ENCODE data around the gene GINS3. TPM values are rescaled to one million over a fixed set of nuclear protein-coding genes. Genes with fewer than 3 reads are reported as not detected.
"Not testable (repeated sequence)": the region's sequence is repeated elsewhere in the genome, so short reads cannot be mapped to it uniquely, and the experiment has no call there.

GINS3 gene
- total RNA-seq, 1 experiment from 2014 or later, result 22.0 TPM

- Histone ChIP-seq H3K9me3 (ENCODE audit: low read depth, low read length, poor library complexity, severe bottlenecking) (no peaks in the 10 kb centered on the region), H3K4me1 (ENCODE audit: insufficient read depth, low read length, poor library complexity, severe bottlenecking) (no peaks in the 10 kb centered on the region), H3K36me3 (ENCODE audit: insufficient read depth, low read length, poor library complexity, severe bottlenecking) (no peaks in the 10 kb centered on the region), H3K27ac (ENCODE audit: low read depth, low read length, poor library complexity, severe bottlenecking) (no peak overlapping the region), H3K27me3 (replicated peaks; ENCODE audit: insufficient read depth, low read depth, low read length, poor library complexity) (no peaks in the 10 kb centered on the region), H3K4me3 (ENCODE audit: low read depth, low read length, poor library complexity, severe bottlenecking) (no peak overlapping the region)
- intact Hi-C loops (cut with micrococcal nuclease; ENCODE audit: unreplicated experiment), result no loop called here
- ChIA-PET POLR2A (ENCODE audit: low non-redundant PET) (no interaction called here), CTCF (no interaction called here)
- no peak for DNase-seq (ENCODE audit: low spot score)
- no TSS peak for BruUV-seq (replicated peaks)
- TF ChIP-seq CTCF (conservative IDR thresholded peaks at IDR 0.05; ENCODE audit: low read depth, low read length) (no peak), EZH2 (IDR thresholded peaks at IDR 0.05; ENCODE audit: borderline replicate concordance, low read depth, low read length, poor library complexity, severe bottlenecking) (no peak)
Measured at GRCh38 chr16:58413359-58413758, 21.1 kb downstream of the GINS3 start.

- Histone ChIP-seq H3K4me3 (ENCODE audit: low read depth, low read length, poor library complexity, severe bottlenecking) (no peak overlapping the region), H3K9me3 (ENCODE audit: low read depth, low read length, poor library complexity, severe bottlenecking) (no peaks in the 10 kb centered on the region), H3K36me3 (ENCODE audit: insufficient read depth, low read length, poor library complexity, severe bottlenecking) (no peaks in the 10 kb centered on the region), H3K27me3 (replicated peaks; ENCODE audit: insufficient read depth, low read depth, low read length, poor library complexity) (no peaks in the 10 kb centered on the region), H3K27ac (ENCODE audit: low read depth, low read length, poor library complexity, severe bottlenecking) (no peak overlapping the region), H3K4me1 (ENCODE audit: insufficient read depth, low read length, poor library complexity, severe bottlenecking) (no peaks in the 10 kb centered on the region)
- DNase-seq (ENCODE audit: low spot score), result no peak
- ChIA-PET CTCF (no interaction called here), POLR2A (ENCODE audit: low non-redundant PET) (no interaction called here)
- BruUV-seq (replicated peaks), result no TSS peak
- no peak for TF ChIP-seq CTCF (conservative IDR thresholded peaks at IDR 0.05; ENCODE audit: low read depth, low read length)
- TF ChIP-seq EZH2 (IDR thresholded peaks at IDR 0.05; ENCODE audit: borderline replicate concordance, low read depth, low read length, poor library complexity, severe bottlenecking), result no peak
- intact Hi-C loops (cut with micrococcal nuclease; ENCODE audit: unreplicated experiment), result no loop called here
Measured at GRCh38 chr16:58415003-58415402, 22.7 kb downstream of the GINS3 start.

GRCh38 chr16:58415961-58416360 is 23.7 kb downstream of the GINS3 start:
- H3K4me3 ChIP-seq (ENCODE audit: low read depth, low read length, poor library complexity, severe bottlenecking); H3K27me3 ChIP-seq (replicated peaks; ENCODE audit: insufficient read depth, low read depth, low read length, poor library complexity); H3K9me3 ChIP-seq (ENCODE audit: low read depth, low read length, poor library complexity, severe bottlenecking); POLR2A ChIA-PET (ENCODE audit: low non-redundant PET); H3K36me3 ChIP-seq (ENCODE audit: insufficient read depth, low read length, poor library complexity, severe bottlenecking); H3K27ac ChIP-seq (ENCODE audit: low read depth, low read length, poor library complexity, severe bottlenecking); BruUV-seq (replicated peaks); H3K4me1 ChIP-seq (ENCODE audit: insufficient read depth, low read length, poor library complexity, severe bottlenecking); intact Hi-C loops (cut with micrococcal nuclease; ENCODE audit: unreplicated experiment); CTCF ChIA-PET; DNase-seq (ENCODE audit: low spot score): not testable (repeated sequence)

- Histone ChIP-seq H3K4me1 (ENCODE audit: insufficient read depth, low read length, poor library complexity, severe bottlenecking) (no peaks in the 10 kb centered on the region), H3K27me3 (replicated peaks; ENCODE audit: insufficient read depth, low read depth, low read length, poor library complexity) (no peaks in the 10 kb centered on the region), H3K36me3 (ENCODE audit: insufficient read depth, low read length, poor library complexity, severe bottlenecking) (no peaks in the 10 kb centered on the region), H3K4me3 (ENCODE audit: low read depth, low read length, poor library complexity, severe bottlenecking) (no peak overlapping the region), H3K9me3 (ENCODE audit: low read depth, low read length, poor library complexity, severe bottlenecking) (no peaks in the 10 kb centered on the region), H3K27ac (ENCODE audit: low read depth, low read length, poor library complexity, severe bottlenecking) (no peak overlapping the region)
- no peak for DNase-seq (ENCODE audit: low spot score)
- no peak for TF ChIP-seq CTCF (conservative IDR thresholded peaks at IDR 0.05; ENCODE audit: low read depth, low read length)
- no peak for TF ChIP-seq EZH2 (IDR thresholded peaks at IDR 0.05; ENCODE audit: borderline replicate concordance, low read depth, low read length, poor library complexity, severe bottlenecking)
- ChIA-PET POLR2A (ENCODE audit: low non-redundant PET) (no interaction called here), CTCF (no interaction called here)
- no TSS peak for BruUV-seq (replicated peaks)
- intact Hi-C loops (cut with micrococcal nuclease; ENCODE audit: unreplicated experiment), result no loop called here
Measured at GRCh38 chr16:58417035-58417434, 24.8 kb downstream of the GINS3 start.

Data from A673 (cell line).